ENCODE measurements around the gene CTNND1.

DNA sequence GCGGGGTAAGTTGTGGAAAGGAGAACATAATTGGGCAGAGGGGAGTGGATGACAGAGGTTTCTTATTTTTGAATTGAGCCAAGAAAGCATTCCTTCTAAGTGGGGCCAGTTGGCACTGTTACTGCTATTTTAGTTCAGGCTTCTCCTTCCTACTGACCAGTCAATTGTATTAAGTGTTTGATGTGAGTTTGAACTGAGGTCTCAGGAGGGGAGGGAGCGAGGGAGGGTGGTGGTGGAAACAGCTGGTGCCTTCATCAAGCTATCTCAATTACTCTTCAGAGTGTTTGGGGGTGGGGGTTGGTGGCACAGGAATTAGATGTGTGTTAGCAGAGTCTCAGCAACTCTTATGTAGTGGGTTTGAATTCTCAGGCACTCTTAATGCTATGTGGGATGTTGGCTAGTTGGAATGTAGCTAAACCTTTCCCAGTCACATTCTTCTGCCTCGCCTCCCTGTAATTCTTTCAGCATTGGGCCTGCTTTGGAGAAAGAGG is 14.5 kb downstream of the CTNND1 start:
- TF ChIP-seq, protein P1, sequence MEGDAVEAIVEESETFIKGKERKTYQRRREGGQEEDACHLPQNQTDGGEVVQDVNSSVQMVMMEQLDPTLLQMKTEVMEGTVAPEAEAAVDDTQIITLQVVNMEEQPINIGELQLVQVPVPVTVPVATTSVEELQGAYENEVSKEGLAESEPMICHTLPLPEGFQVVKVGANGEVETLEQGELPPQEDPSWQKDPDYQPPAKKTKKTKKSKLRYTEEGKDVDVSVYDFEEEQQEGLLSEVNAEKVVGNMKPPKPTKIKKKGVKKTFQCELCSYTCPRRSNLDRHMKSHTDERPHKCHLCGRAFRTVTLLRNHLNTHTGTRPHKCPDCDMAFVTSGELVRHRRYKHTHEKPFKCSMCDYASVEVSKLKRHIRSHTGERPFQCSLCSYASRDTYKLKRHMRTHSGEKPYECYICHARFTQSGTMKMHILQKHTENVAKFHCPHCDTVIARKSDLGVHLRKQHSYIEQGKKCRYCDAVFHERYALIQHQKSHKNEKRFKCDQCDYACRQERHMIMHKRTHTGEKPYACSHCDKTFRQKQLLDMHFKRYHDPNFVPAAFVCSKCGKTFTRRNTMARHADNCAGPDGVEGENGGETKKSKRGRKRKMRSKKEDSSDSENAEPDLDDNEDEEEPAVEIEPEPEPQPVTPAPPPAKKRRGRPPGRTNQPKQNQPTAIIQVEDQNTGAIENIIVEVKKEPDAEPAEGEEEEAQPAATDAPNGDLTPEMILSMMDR (IDR thresholded peaks at IDR 0.05; ENCODE audit: insufficient read depth, low read length, poor library complexity, severe bottlenecking) = no peak
- no peak for TF ChIP-seq EZH2phosphoT487 (conservative IDR thresholded peaks at IDR 0.05; ENCODE audit: low read length)

All from SU-DHL-6 (cell line).